ENCODE results near the gene XDH. TPM values are rescaled to one million over a fixed set of nuclear protein-coding genes. Genes with fewer than 3 reads are reported as not detected.

XDH gene
- total RNA-seq, 1 donor from 2014 or later: 7.5 TPM

GRCh38 chr2:31286230-31286629, 128.3 kb downstream of the XDH start:
- H4K20me1 ChIP-seq (ENCODE audit: low read depth): no peaks in the 10 kb centered on the region
- DNase-seq (ENCODE audit: low spot score): no peak
- no peak overlapping the region for H2AFZ ChIP-seq (replicated peaks)
- no peaks in the 10 kb centered on the region for H3K27me3 ChIP-seq
- Mint-ChIP-seq H3K4me1 (peaks cover 2% of the 10 kb centered on the region), H3K4me3 (no peak overlapping the region), H3K36me3 (no peaks in the 10 kb centered on the region), H3K27me3 (ENCODE audit: insufficient read depth, low read depth) (peaks cover 2% of the 10 kb centered on the region), H3K9me3 (no peaks in the 10 kb centered on the region), H3K27ac (no peak overlapping the region)
- no peak overlapping the region for H3K9ac ChIP-seq
- no peak for TF ChIP-seq EZH2 (IDR thresholded peaks at IDR 0.05)
- no peak for TF ChIP-seq EZH2phosphoT487 (IDR thresholded peaks at IDR 0.05)
- TF ChIP-seq, protein P1, sequence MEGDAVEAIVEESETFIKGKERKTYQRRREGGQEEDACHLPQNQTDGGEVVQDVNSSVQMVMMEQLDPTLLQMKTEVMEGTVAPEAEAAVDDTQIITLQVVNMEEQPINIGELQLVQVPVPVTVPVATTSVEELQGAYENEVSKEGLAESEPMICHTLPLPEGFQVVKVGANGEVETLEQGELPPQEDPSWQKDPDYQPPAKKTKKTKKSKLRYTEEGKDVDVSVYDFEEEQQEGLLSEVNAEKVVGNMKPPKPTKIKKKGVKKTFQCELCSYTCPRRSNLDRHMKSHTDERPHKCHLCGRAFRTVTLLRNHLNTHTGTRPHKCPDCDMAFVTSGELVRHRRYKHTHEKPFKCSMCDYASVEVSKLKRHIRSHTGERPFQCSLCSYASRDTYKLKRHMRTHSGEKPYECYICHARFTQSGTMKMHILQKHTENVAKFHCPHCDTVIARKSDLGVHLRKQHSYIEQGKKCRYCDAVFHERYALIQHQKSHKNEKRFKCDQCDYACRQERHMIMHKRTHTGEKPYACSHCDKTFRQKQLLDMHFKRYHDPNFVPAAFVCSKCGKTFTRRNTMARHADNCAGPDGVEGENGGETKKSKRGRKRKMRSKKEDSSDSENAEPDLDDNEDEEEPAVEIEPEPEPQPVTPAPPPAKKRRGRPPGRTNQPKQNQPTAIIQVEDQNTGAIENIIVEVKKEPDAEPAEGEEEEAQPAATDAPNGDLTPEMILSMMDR (IDR thresholded peaks at IDR 0.05): no peak
- no peak overlapping the region for H3K4me3 ChIP-seq
- H3K4me2 ChIP-seq: no peak overlapping the region
- H3K9me3 ChIP-seq (ENCODE audit: low read depth): no peaks in the 10 kb centered on the region
- H3K4me1 ChIP-seq: peaks cover 8% of the 10 kb centered on the region
- no peaks in the 10 kb centered on the region for H3K36me3 ChIP-seq
- no peaks in the 10 kb centered on the region for H3K79me2 ChIP-seq (ENCODE audit: low read depth)
- H3F3A ChIP-seq (ENCODE audit: low read depth): no peaks in the 10 kb centered on the region
- H3K27ac ChIP-seq: no peak overlapping the region

Other genes starting within 250 kb of the XDH start
- 0.04 and 0.19 TPM in 2 replicates for gene CAPN14, start 197.2 kb downstream of the XDH start, total RNA-seq (ENCODE audit: low replicate concordance)
- 3.9 and 10.7 TPM in 2 replicates for gene EHD3, start 180.6 kb downstream of the XDH start, total RNA-seq (ENCODE audit: low replicate concordance)
- gene SRD5A2, start 166.2 kb upstream of the XDH start, total RNA-seq (ENCODE audit: low replicate concordance): not detected in 2 replicates